NCI-H774 (cell line): ENCODE measurements around the gene TERT.

Source experiments
- DNase-seq: peaks from one replicate; lab custom pipeline; 2025; lab: John Stamatoyannopoulos, UW

TERT gene

GRCh38 chr5:1206521-1207412 lies 88.1 kb downstream of the TERT start:
- DNase-seq, result no peak

GRCh38 chr5:1205255-1206180 lies 89.3 kb downstream of the TERT start:
- no peak for DNase-seq

- DNase-seq, result no peak
Observed at GRCh38 chr5:1204693-1205242, 90.1 kb downstream of the TERT start.

GRCh38 chr5:1203968-1204692 lies 90.7 kb downstream of the TERT start:
- no peak for DNase-seq

GRCh38 chr5:1203311-1203967 lies 91.4 kb downstream of the TERT start:
- DNase-seq, result no peak
